Karpas-422 (cell line): ENCODE data around the gene SCN4A. TPM values are rescaled to one million over a fixed set of nuclear protein-coding genes. Genes with fewer than 3 reads are reported as not detected.
"Not testable (repeated sequence)": the region's sequence is repeated elsewhere in the genome, so short reads cannot be mapped to it uniquely, and the experiment has no call there.

Experiments
- DNase-seq: peaks from one replicate; pipeline ENCODE4 v3.0.0-alpha.2; 2015
- H2AFZ ChIP-seq: fragments of 200-600 bp; sonication (generic); 2 replicates; pipeline ENCODE4 v1.6.1; 2014; ENCODE audit warnings: antibody characterized with exemption, low read length, mixed read lengths
- H3K27ac ChIP-seq: fragments of 200-600 bp; sonication (generic); 2 replicates; pipeline ENCODE4 v1.5.1; 2014; ENCODE audit warnings: mild to moderate bottlenecking, low read length, moderate library complexity
- H3K27me3 ChIP-seq: fragments of 200-600 bp; sonication (generic); 2 replicates; pipeline ENCODE4 v1.6.1; 2014; ENCODE audit warnings: low read length, mixed read lengths
- H3K36me3 ChIP-seq: fragments of 200-600 bp; sonication (generic); 2 replicates; pipeline ENCODE4 v1.6.1; 2014; ENCODE audit warnings: low read length, mixed read lengths; ENCODE audit not compliant: insufficient read depth
- H3K4me1 ChIP-seq: fragments of 200-600 bp; sonication (generic); 2 replicates; pipeline ENCODE4 v1.6.1; 2014; ENCODE audit warnings: mild to moderate bottlenecking, low read length, mixed read lengths
- H3K4me2 ChIP-seq: fragments of 200-600 bp; sonication (generic); 2 replicates; pipeline ENCODE4 v1.6.1; 2014; ENCODE audit warnings: low read length, low read depth, mild to moderate bottlenecking; ENCODE audit not compliant: poor library complexity, severe bottlenecking
- H3K4me3 ChIP-seq: fragments of 200-600 bp; sonication (generic); 2 replicates; pipeline ENCODE4 v1.5.1; 2014; ENCODE audit warnings: mild to moderate bottlenecking, antibody characterized with exemption, low read length, mixed read lengths
- H3K79me2 ChIP-seq: fragments of 200-600 bp; sonication (generic); 2 replicates; pipeline ENCODE4 v1.6.1; 2014; ENCODE audit warnings: mild to moderate bottlenecking, low read length, mixed read lengths
- H3K9ac ChIP-seq: fragments of 200-600 bp; sonication (generic); 2 replicates; pipeline ENCODE4 v1.6.0; 2014; ENCODE audit warnings: low read length
- H3K9me2 ChIP-seq: fragments of 200-600 bp; sonication (generic), shearing (Covaris generic); replicated peaks from 2 replicates; pipeline ENCODE4 v1.6.0; 2014; ENCODE audit warnings: mild to moderate bottlenecking, low read length, moderate library complexity; ENCODE audit not compliant: insufficient read depth
- H3K9me3 ChIP-seq: fragments of 300-700, 200-600 bp; sonication (generic); 2 replicates; pipeline ENCODE4 v1.6.1; 2014; ENCODE audit warnings: low read length, mixed read lengths
- H4K20me1 ChIP-seq: fragments of 200-600 bp; sonication (generic); 2 replicates; pipeline ENCODE4 v1.6.1; 2014; ENCODE audit warnings: mild to moderate bottlenecking, antibody characterized with exemption, low read length, low read depth; ENCODE audit not compliant: insufficient read depth
- total RNA-seq: library from RNA; depleted of rRNA; stranded (reverse); fragments of >200 nt; shearing (Covaris generic); gene quantifications from 2 replicates; pipeline ENCODE4 v1.2.3, GENCODE V29; 2014; ENCODE audit warnings: low replicate concordance

The SCN4A gene
- total RNA-seq, 1 experiment from 2014 or later = 0.07 TPM

- peaks cover 61% of the 10 kb centered on the region for H3K4me1 ChIP-seq
- no peak overlapping the region for H3K4me3 ChIP-seq
- H3K27me3 ChIP-seq = no peaks in the 10 kb centered on the region
- no peaks in the 10 kb centered on the region for H3K36me3 ChIP-seq
- no peak for DNase-seq
- no peak overlapping the region for H2AFZ ChIP-seq
- no peak overlapping the region for H3K27ac ChIP-seq
- no peak overlapping the region for H3K9ac ChIP-seq
- no peak overlapping the region for H3K4me2 ChIP-seq
- no peaks in the 10 kb centered on the region for H3K9me3 ChIP-seq
- H3K79me2 ChIP-seq = no peaks in the 10 kb centered on the region
- H3K9me2 ChIP-seq = no peaks in the 10 kb centered on the region
- no peaks in the 10 kb centered on the region for H4K20me1 ChIP-seq
Observed at GRCh38 chr17:63918305-63918704, 54.4 kb downstream of the SCN4A start.

GRCh38 chr17:63917646-63918045, 55.1 kb downstream of the SCN4A start:
- DNase-seq = no peak
- Histone ChIP-seq H3K36me3 (no peaks in the 10 kb centered on the region), H3K79me2 (no peaks in the 10 kb centered on the region), H3K9me2 (no peaks in the 10 kb centered on the region), H2AFZ (no peak overlapping the region), H3K9ac (no peak overlapping the region), H3K4me3 (no peak overlapping the region), H3K9me3 (no peaks in the 10 kb centered on the region), H3K4me1 (peaks cover 55% of the 10 kb centered on the region), H3K4me2 (no peak overlapping the region), H4K20me1 (no peaks in the 10 kb centered on the region), H3K27ac (no peak overlapping the region), H3K27me3 (no peaks in the 10 kb centered on the region)

GRCh38 chr17:63917206-63917605, 55.5 kb downstream of the SCN4A start:
- peaks cover 50% of the 10 kb centered on the region for H3K4me1 ChIP-seq
- H3K79me2 ChIP-seq, H2AFZ ChIP-seq, H3K36me3 ChIP-seq, DNase-seq, H3K27me3 ChIP-seq, H3K4me3 ChIP-seq, H3K9me2 ChIP-seq, H4K20me1 ChIP-seq, H3K27ac ChIP-seq, H3K9ac ChIP-seq, H3K9me3 ChIP-seq, H3K4me2 ChIP-seq: not testable (repeated sequence)

GRCh38 chr17:63916566-63917185, 56.0 kb downstream of the SCN4A start:
- Histone ChIP-seq H3K4me1 (peaks cover 46% of the 10 kb centered on the region), H2AFZ (no peak overlapping the region), H3K9me3 (no peaks in the 10 kb centered on the region), H3K9ac (peak overlapping the region; percentile 46), H3K4me2 (peak overlapping the region; percentile 69), H3K9me2 (no peaks in the 10 kb centered on the region), H3K36me3 (no peaks in the 10 kb centered on the region), H3K27ac (peak overlapping the region; percentile 51; the same call in 1 of the 2 replicates), H3K27me3 (no peaks in the 10 kb centered on the region), H4K20me1 (no peaks in the 10 kb centered on the region), H3K4me3 (no peak overlapping the region), H3K79me2 (no peaks in the 10 kb centered on the region)
- no peak for DNase-seq

- not testable (repeated sequence) for H3K27me3 ChIP-seq, H4K20me1 ChIP-seq, H3K9me3 ChIP-seq, H3K9me2 ChIP-seq, H3K36me3 ChIP-seq, H3K79me2 ChIP-seq
- Histone ChIP-seq H3K4me3 (peak overlapping the region; percentile 28; the same call in 1 of the 2 replicates), H3K4me2 (peak overlapping the region; percentile 69), H2AFZ (peak overlapping the region; percentile 18; the same call in 1 of the 2 replicates), H3K4me1 (peaks cover 37% of the 10 kb centered on the region), H3K9ac (peak overlapping the region; percentile 46), H3K27ac (peak overlapping the region; percentile 51)
- peak; percentile 85 for DNase-seq
Observed at GRCh38 chr17:63915753-63916152, 57.0 kb downstream of the SCN4A start.

- no peaks in the 10 kb centered on the region for H3K9me2 ChIP-seq
- no peaks in the 10 kb centered on the region for H4K20me1 ChIP-seq
- no peak overlapping the region for H3K4me3 ChIP-seq
- H3K79me2 ChIP-seq = no peaks in the 10 kb centered on the region
- no peaks in the 10 kb centered on the region for H3K27me3 ChIP-seq
- no peak overlapping the region for H2AFZ ChIP-seq
- H3K9ac ChIP-seq = no peak overlapping the region
- H3K36me3 ChIP-seq = no peaks in the 10 kb centered on the region
- no peak for DNase-seq
- no peaks in the 10 kb centered on the region for H3K9me3 ChIP-seq
- H3K4me2 ChIP-seq = no peak overlapping the region
- no peak overlapping the region for H3K27ac ChIP-seq
- H3K4me1 ChIP-seq = peaks cover 25% of the 10 kb centered on the region
Observed at GRCh38 chr17:63914471-63914870, 58.2 kb downstream of the SCN4A start.

- Histone ChIP-seq H3K27ac (no peak overlapping the region), H3K9me2 (no peaks in the 10 kb centered on the region), H2AFZ (no peak overlapping the region), H4K20me1 (no peaks in the 10 kb centered on the region), H3K9me3 (no peaks in the 10 kb centered on the region), H3K27me3 (no peaks in the 10 kb centered on the region), H3K4me1 (peaks cover 24% of the 10 kb centered on the region), H3K4me3 (no peak overlapping the region), H3K79me2 (no peaks in the 10 kb centered on the region), H3K4me2 (no peak overlapping the region), H3K36me3 (no peaks in the 10 kb centered on the region), H3K9ac (no peak overlapping the region)
- DNase-seq = peak; percentile 86
Observed at GRCh38 chr17:63911657-63912100, 61.0 kb downstream of the SCN4A start.

GRCh38 chr17:63911041-63911635, 61.6 kb downstream of the SCN4A start, which contains the start of gene CSHL1:
Gene CSHL1, minus strand, starts transcription at chr17:63911258. Its CDS starts 62 bp downstream, at chr17:63911196.
- Histone ChIP-seq H3K9ac (no peak within 1 kb of the TSS), H3K9me2 (no peaks in the 10 kb centered on the region), H3K79me2 (no peaks in the 10 kb centered on the region), H2AFZ (no peak within 1 kb of the TSS), H3K4me2 (no peak within 1 kb of the TSS), H3K36me3 (no peaks in the 10 kb centered on the region), H3K4me3 (no peak within 1 kb of the TSS), H4K20me1 (no peaks in the 10 kb centered on the region), H3K27me3 (no peaks in the 10 kb centered on the region), H3K9me3 (no peaks in the 10 kb centered on the region), H3K4me1 (peaks cover 19% of the 10 kb centered on the region), H3K27ac (no peak within 1 kb of the TSS)
- no peak for DNase-seq
